ENCODE results near the gene ADAMTS19. TPM values are rescaled to one million over a fixed set of nuclear protein-coding genes. Genes with fewer than 3 reads are reported as not detected.

Gene ADAMTS19
- total RNA-seq, 1 experiment from 2014 or later: 0.10 TPM

- no peak for DNase-seq (ENCODE audit: low read depth)
Measured at GRCh38 chr5:129465776-129466344, 5.8 kb downstream of the ADAMTS19 start.

- DNase-seq (ENCODE audit: low read depth): no peak
Measured at GRCh38 chr5:129474544-129474943, 14.4 kb downstream of the ADAMTS19 start.

GRCh38 chr5:129476751-129477150, 16.7 kb downstream of the ADAMTS19 start:
- no peak for DNase-seq (ENCODE audit: low read depth)

GRCh38 chr5:129477532-129477931, 17.4 kb downstream of the ADAMTS19 start:
- no peak for DNase-seq (ENCODE audit: low read depth)

- no peak for DNase-seq (ENCODE audit: low read depth)
Measured at GRCh38 chr5:129481161-129481560, 21.1 kb downstream of the ADAMTS19 start.

- DNase-seq (ENCODE audit: low read depth): no peak
Measured at GRCh38 chr5:129496421-129496820, 36.3 kb downstream of the ADAMTS19 start.

- DNase-seq (ENCODE audit: low read depth): no peak
Measured at GRCh38 chr5:129496864-129497595, 36.9 kb downstream of the ADAMTS19 start.

- DNase-seq (ENCODE audit: low read depth): no peak
Measured at GRCh38 chr5:129499208-129499852, 39.2 kb downstream of the ADAMTS19 start.

GRCh38 chr5:129500101-129500500, 40.0 kb downstream of the ADAMTS19 start:
- no peak for DNase-seq (ENCODE audit: low read depth)

- peak; percentile 21 for DNase-seq (ENCODE audit: low read depth)
Measured at GRCh38 chr5:129506086-129506485, 46.0 kb downstream of the ADAMTS19 start.

GRCh38 chr5:129506950-129507349, 46.9 kb downstream of the ADAMTS19 start:
- DNase-seq (ENCODE audit: low read depth): no peak

GRCh38 chr5:129507527-129507926, 47.4 kb downstream of the ADAMTS19 start:
- DNase-seq (ENCODE audit: low read depth): no peak

- no peak for DNase-seq (ENCODE audit: low read depth)
Measured at GRCh38 chr5:129508606-129509005, 48.5 kb downstream of the ADAMTS19 start.

- no peak for DNase-seq (ENCODE audit: low read depth)
Measured at GRCh38 chr5:129509363-129509975, 49.4 kb downstream of the ADAMTS19 start.

GRCh38 chr5:129511291-129511690, 51.2 kb downstream of the ADAMTS19 start:
- DNase-seq (ENCODE audit: low read depth): no peak

GRCh38 chr5:129541051-129541450, 81.0 kb downstream of the ADAMTS19 start:
- DNase-seq (ENCODE audit: low read depth): no peak

GRCh38 chr5:129541648-129542251, 81.7 kb downstream of the ADAMTS19 start:
- peak; percentile 0 for DNase-seq (ENCODE audit: low read depth)

- no peak for DNase-seq (ENCODE audit: low read depth)
Measured at GRCh38 chr5:129547137-129547536, 87.0 kb downstream of the ADAMTS19 start.

- no peak for DNase-seq (ENCODE audit: low read depth)
Measured at GRCh38 chr5:129554134-129554904, 94.2 kb downstream of the ADAMTS19 start.

GRCh38 chr5:129563585-129563984, 103.5 kb downstream of the ADAMTS19 start:
- DNase-seq (ENCODE audit: low read depth): no peak

GRCh38 chr5:129569295-129569694, 109.2 kb downstream of the ADAMTS19 start:
- DNase-seq (ENCODE audit: low read depth): no peak
